CD4-positive, alpha-beta T cell treated with Interleukin-15 for 1 hour (primary cell): ENCODE data around the gene POLR2H.

Experiments used
- DNase-seq: peaks from one replicate; pipeline ENCODE4 v3.0.0-alpha.2; 2020

POLR2H gene

DNA sequence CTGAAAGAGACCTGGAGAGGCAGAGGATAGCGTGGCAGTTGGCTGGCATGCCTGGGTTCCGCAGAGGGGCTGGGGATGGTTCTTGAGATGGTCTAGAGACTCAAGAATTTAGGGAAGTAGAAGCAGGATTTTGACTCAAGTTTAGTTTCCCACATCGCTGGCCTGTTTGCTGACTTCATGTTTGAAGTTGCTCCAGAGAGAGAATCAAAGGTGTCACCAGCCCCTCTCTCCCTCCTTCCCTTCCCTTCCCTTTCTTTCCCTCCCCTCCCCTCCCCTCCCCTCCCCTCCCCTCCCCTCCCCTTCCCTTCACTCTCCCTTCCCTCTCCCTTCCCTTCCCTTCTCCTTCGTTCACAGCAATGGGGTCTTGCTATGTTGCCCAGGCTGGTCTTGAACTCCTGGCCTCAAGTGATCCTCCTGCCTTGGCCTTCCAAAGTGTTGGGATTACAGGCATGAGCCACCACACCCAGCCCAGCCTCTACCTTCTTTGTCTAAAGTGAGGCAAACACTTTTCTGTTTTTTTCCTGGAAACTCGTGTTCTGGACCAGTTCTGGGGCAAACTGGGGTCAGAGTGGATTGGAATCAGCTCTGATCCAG, 28.5 kb downstream of the POLR2H start:
- DNase-seq = no peak

DNA sequence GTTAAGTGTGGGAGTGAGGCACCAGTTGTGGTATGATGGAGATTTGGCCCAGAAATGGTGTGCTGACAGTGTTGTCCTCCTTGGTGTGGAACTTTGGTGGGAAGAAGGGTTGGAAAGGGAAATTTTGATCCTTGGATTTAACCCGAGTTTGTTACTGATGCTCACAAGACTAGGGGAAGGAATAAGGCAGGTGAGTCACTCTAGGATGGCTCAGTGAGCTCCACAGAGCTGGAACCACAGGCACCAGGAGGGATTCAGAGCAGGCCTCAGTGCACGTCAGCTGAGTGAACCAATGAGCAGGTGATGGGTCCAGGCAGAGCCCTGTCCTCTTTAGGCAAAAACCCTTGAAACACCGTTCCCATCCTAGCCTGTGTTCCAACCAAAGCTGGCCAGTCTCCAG, 29.8 kb downstream of the POLR2H start:
- DNase-seq = no peak

DNA sequence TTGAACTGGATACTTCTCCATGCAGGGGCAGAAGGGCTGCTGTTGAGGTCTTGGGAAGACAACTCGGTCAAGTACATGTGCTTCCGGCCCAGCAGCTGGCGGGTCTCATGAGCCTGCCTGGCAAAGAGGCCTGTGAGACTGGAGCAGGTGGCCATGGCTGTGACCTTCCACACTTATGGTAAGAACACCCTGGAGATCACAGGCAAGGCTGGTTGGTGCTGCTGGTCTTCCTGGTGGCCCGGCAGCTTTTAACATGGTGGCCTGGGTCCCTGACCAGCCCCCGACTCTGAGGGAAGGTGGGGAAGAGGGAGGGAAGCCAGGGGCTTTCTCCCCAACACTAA, 33.8 kb downstream of the POLR2H start:
- DNase-seq = peak; percentile 4

DNA sequence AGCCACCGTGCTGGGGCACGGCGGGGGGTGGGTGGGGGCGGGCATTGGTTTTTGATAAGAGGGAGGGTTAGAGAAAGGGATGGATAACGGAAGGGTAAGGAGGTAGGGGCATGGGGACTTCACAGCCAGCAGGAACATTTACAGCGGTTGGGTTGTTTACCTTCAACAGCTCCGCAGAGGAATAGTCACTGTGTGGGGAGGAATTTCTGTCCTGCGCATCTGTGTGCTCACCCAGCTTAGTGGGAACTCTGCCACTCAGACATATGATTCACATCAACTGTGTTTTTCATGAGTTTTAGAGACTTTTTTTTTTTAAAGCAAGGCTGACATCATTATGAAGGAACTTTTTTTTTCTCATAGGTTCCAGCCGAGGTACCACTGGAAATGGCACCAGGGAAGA, 37.9 kb downstream of the POLR2H start:
- no peak for DNase-seq

DNA sequence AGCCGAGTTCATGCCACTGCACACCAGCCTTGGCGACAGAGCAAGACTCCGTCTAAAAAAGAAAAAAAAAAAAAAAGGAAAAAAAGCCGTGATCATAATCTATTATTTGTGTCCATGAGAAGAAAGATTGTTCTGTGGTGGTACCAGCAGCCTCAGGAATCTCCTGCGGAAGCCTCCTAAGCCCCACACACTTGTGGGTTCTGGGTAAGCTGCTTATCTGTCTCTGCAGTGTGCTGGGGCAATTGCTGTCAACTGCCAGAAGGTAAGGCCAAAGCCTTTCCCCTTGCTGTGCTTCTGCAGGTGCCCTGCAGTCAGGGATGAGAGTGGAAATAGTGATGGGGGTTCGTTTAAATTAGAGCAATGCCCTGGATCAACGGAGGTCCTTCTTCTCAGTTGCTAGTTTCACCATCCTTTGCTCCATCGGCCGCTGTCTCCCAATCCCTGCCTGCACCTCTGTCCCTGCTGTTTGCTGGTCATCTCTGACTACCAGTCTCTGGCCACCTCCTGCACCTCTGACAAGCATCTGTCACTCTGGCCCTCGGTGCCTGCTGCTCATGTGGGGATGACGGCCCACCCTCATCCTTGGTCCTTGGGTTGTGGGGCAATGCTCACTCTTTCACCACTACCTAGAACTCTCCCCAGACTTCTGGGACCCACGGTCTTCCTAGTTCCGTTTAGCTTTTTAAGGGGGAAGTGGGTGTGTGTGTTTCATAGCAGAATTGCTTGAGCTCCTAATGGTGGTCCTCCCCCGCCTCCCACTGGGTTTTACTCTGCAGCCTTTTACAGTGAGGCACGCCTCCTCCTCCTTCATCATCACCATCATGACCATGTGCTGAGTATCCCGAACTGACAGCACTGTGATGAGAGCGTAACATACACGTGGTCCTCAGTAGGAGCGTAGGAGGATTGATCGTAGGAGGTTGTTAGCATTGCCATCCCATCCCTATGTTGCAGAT, 43.8 kb downstream of the POLR2H start:
- no peak for DNase-seq

DNA sequence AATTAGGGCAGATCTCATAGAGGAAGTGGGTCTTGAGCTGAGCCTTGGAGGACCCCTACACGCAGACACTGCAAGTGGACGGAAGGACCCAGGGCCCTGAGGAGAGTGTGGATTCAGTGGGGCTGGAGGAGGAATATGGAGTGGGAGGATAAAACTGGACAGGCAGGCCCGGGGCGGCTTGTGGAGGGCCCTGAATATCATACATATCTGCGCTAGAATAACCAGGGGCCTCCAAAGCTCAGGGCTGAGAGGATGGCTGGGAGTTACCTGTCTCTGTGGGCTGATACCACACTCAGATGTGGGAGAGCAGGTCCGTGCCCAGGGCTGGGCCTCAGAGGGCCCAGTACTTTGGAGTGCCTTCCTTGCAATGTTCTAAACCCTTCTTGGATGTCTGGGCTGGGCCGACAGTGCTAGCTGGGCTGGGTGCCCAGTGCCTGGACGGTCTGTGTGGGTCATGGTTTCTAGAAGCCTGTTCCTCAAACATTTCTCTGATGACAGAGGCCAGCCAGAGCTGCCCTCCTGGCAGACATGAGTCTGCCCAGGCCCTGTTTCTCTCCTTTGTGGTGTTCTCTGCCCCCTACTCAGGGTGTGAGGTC, 47.9 kb downstream of the POLR2H start:
- no peak for DNase-seq

DNA sequence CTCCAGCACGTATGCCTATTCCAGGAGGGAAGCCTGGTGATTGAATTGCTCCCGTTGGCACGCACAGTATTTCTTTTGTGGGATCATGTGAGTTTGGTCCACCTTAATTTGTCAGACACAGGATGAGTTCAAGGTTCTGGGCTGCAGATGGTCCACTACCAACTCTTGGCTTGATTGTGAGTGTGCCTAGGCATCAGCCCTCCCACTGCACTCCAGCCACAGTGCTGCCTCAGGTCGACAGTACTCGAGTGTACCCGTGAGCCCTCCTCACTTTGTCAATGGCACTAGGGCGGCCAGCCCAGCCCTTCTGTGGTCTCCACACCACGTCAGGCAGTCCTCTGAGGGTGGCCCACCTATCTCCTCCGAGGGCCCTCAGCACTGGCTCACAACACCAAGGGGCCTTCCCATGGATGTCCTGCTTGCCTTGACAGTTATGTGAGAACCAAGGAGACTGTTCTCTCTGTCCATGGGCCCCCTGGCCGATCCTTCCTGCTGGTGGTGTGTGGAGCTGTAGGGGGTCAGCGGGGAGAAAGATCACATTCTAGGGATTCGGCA, 48.5 kb downstream of the POLR2H start:
- no peak for DNase-seq

DNA sequence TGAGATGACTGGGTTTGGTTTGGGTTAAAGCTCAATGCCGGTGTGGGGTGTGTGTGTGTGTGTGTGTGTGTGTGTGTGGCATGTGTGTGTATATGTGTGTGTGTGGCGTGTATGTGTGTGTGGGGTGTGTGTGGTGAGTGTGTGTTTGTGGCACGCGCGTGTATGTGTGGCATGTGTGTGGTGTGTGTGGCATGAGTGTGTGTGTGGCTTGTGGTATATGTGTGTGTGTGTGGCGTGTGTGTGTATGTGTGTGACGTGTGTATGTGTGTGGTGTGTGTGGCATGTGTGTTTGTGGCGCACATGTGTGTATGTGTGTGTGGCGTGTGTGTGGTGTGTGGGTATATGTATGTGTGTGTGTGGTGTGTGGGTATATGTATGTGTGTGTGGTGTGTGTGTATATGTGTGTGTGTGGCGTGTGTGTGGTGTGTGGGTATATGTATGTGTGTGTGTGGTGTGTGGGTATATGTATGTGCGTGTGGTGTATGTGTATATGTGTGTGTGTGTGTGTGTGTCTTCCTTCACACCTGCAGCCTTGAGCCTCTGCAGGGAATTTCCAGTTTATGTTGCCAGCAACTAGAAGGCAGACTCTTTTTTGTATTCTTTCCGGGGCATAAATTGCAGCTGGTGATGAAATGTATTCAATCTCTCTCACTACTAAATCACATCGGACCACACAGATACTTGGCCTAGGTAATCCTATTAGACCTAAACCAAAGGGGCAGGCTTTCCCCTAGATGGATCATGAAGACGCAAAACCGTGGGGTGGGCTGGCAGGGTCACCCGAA, 53.1 kb downstream of the POLR2H start:
- no peak for DNase-seq

DNA sequence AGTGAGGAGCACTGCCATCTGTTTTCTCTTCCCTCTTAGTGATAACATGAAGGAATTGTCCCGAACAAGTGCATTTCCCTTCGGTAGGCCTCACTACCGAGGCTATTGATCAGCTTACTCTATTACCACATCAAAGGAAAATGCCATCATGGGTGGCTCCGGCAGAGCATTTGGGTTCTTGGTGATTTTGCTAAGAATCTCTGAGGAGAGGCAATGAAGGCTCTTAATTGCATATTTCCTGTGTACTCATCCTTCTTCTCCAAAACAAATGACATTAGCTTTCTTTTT, 53.6 kb downstream of the POLR2H start:
- no peak for DNase-seq

DNA sequence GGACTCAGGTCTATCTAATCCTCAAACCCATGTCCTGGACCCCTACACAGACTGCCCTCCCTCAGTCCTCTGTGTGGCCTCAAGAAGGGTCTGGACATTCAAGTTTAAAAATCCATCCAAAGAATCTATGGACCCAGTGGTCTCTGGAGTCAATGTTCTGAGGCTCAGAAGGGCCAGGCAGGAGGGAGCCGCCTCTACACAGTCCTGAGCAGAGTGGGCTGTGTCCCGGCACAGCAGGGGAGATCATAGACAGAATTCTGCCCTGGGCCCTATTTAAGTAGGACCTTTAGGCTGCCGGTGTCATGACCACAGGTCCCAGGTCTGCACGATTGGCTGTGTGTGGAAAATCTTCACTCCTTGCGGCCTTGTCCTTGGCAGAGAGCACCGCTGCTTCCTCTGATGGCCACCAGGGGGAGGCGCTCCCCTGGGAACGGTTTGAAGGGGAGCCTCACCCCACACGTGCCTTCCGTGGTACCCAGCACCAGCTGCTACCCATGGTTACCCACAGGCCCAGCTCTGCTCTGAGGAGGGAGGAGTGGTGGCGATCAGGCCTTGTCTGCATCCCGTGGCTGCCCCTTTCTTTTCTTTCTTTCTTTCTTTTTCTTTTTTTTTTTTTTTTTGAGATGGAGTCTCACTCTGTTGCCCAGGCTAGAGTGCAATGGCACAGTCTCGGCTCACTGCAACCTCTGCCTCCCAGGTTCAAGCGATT, 56.3 kb downstream of the POLR2H start:
- DNase-seq = peak; percentile 72
